ENCODE data around the gene COG7.

DNA sequence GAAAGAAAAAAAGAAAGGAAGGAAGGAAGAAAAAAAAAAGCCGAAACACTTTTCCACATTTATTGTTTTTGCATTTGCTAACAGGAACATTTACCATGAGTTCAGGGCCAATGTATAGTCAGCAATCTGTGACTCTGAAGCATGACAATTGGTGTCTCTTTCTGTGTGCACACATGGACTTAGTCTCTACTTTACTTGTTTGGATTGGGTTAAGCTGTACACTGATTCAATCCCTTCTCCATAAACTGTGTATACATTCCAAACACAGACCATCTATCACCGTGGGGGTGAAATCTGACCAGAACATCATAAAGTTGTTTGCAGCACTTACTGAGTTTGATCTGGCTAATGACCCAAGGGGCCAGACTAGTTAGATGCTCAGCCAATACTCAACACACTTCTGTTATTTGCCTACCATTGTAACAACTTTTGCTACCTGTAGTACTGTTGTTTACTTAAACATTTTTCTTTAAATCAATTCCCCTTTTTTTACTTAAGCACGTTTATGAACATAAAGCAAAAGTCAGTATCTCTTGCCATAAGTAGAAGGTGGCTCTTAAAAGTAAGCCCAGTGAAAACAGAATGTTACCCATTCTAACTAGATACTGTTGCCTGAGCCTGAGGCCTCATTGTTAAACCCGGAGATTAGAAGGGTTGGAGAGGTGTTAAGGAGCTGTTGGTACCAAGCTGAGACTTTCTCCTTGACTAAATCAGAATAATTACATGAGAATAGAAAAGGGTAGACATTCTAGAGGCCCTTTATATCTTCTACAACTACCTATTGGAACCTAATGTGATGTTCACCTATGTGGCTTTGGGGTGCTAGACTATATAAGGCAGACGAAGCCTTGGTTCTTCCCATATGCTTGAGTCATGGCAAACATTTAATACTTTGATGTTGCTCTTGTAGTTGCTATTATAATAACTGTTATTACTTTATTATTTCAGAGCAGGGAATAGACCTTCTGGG lies 109.1 kb downstream of the COG7 start:
- TF ChIP-seq, protein P1, sequence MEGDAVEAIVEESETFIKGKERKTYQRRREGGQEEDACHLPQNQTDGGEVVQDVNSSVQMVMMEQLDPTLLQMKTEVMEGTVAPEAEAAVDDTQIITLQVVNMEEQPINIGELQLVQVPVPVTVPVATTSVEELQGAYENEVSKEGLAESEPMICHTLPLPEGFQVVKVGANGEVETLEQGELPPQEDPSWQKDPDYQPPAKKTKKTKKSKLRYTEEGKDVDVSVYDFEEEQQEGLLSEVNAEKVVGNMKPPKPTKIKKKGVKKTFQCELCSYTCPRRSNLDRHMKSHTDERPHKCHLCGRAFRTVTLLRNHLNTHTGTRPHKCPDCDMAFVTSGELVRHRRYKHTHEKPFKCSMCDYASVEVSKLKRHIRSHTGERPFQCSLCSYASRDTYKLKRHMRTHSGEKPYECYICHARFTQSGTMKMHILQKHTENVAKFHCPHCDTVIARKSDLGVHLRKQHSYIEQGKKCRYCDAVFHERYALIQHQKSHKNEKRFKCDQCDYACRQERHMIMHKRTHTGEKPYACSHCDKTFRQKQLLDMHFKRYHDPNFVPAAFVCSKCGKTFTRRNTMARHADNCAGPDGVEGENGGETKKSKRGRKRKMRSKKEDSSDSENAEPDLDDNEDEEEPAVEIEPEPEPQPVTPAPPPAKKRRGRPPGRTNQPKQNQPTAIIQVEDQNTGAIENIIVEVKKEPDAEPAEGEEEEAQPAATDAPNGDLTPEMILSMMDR (IDR thresholded peaks at IDR 0.05), result no peak
- no peak for TF ChIP-seq POLR2A (IDR thresholded peaks at IDR 0.05)

Measured in testis (tissue), 2 donors.